Nephron (organoid): ENCODE measurements around the gene PRKG1.

Experiments
- H3K27ac Mint-ChIP-seq, 3 experiments: 2 replicates each; pipeline ENCODE4 v1.8.0; 2020; ENCODE audit warnings: mixed read lengths in 3 of 3, mild to moderate bottlenecking in 2 of 3, moderate library complexity in 1 of 3
- H3K27me3 Mint-ChIP-seq: 2 replicates; pipeline ENCODE4 v1.8.0; 2021; ENCODE audit warnings: low read depth, mild to moderate bottlenecking, moderate library complexity, mixed read lengths
- H3K36me3 Mint-ChIP-seq: 2 replicates; pipeline ENCODE4 v1.8.0; 2020; ENCODE audit warnings: low read depth, mixed read lengths
- H3K4me1 Mint-ChIP-seq: 2 replicates; pipeline ENCODE4 v1.8.0; 2020; ENCODE audit warnings: mixed read lengths
- H3K4me3 Mint-ChIP-seq, 3 experiments: 2 replicates each; pipeline ENCODE4 v1.8.0; 2020; ENCODE audit warnings: mild to moderate bottlenecking in 3 of 3, mixed read lengths in 3 of 3, moderate library complexity in 2 of 3
- H3K9me3 Mint-ChIP-seq: 2 replicates; pipeline ENCODE4 v1.8.0; 2020; ENCODE audit warnings: mixed read lengths
- TF ChIP-seq, protein P1 (sequence below), 3 experiments: fragments of 200-600 bp; sonication (generic); IDR thresholded peaks; one replicate each; pipeline ENCODE4 v1.5.0; 2021; ENCODE audit warnings: antibody characterized with exemption in 3 of 3; ENCODE audit not compliant: unreplicated experiment in 3 of 3

Gene PRKG1

DNA sequence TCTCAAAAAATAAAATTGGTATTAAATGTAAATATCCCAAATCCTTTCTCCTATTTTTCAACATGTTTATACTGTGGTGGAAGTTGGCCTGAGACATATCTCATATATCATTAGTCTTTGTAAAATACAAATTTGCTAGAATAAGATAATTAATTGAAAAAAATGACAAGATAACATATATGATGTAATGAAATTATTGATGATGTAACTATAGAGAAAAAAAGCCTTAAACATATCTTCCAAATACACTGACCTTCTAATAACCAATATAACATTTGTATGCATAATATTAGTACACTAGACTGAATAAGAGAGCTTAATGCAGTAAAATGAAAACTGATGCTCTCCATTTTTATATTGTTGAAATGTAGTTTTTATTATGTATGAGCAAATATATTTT is 104.3 kb downstream of the PRKG1 start:
- Mint-ChIP-seq H3K4me1 (peaks cover 14% of the 10 kb centered on the region), H3K9me3 (no peaks in the 10 kb centered on the region), H3K27me3 (no peaks in the 10 kb centered on the region), H3K36me3 (peaks cover 5% of the 10 kb centered on the region), H3K27ac (no peak overlapping the region), H3K4me3 (no peak overlapping the region)
- TF ChIP-seq, protein P1, sequence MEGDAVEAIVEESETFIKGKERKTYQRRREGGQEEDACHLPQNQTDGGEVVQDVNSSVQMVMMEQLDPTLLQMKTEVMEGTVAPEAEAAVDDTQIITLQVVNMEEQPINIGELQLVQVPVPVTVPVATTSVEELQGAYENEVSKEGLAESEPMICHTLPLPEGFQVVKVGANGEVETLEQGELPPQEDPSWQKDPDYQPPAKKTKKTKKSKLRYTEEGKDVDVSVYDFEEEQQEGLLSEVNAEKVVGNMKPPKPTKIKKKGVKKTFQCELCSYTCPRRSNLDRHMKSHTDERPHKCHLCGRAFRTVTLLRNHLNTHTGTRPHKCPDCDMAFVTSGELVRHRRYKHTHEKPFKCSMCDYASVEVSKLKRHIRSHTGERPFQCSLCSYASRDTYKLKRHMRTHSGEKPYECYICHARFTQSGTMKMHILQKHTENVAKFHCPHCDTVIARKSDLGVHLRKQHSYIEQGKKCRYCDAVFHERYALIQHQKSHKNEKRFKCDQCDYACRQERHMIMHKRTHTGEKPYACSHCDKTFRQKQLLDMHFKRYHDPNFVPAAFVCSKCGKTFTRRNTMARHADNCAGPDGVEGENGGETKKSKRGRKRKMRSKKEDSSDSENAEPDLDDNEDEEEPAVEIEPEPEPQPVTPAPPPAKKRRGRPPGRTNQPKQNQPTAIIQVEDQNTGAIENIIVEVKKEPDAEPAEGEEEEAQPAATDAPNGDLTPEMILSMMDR (IDR thresholded peaks at IDR 0.05; ENCODE audit: unreplicated experiment in 3 of 3), result no peak

DNA sequence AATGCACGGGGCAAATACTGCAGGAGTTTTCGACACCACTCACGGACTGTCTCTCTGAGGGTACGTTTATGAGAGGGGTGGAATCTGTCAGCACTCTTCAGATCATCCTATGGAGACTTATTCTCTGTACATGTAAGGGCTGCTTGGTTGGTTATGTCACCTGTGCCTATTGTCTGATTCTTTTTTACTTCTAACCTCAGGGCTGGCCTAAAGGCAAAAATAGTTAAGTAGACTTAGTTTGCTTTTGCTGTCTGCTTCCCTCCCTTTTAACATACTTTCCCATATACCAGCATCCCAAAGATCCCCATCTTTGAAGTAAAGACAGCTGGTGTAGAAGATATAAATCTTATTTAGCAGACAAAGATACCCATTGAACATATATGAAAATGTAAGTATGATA is 105.9 kb downstream of the PRKG1 start:
- H3K9me3 Mint-ChIP-seq, result no peaks in the 10 kb centered on the region
- TF ChIP-seq, protein P1 (IDR thresholded peaks at IDR 0.05; ENCODE audit: unreplicated experiment in 3 of 3), result no peak
- no peaks in the 10 kb centered on the region for H3K27me3 Mint-ChIP-seq
- H3K27ac Mint-ChIP-seq, result no peak overlapping the region
- H3K4me1 Mint-ChIP-seq, result peaks cover 14% of the 10 kb centered on the region
- peaks cover 5% of the 10 kb centered on the region for H3K36me3 Mint-ChIP-seq
- H3K4me3 Mint-ChIP-seq, result no peak overlapping the region

DNA sequence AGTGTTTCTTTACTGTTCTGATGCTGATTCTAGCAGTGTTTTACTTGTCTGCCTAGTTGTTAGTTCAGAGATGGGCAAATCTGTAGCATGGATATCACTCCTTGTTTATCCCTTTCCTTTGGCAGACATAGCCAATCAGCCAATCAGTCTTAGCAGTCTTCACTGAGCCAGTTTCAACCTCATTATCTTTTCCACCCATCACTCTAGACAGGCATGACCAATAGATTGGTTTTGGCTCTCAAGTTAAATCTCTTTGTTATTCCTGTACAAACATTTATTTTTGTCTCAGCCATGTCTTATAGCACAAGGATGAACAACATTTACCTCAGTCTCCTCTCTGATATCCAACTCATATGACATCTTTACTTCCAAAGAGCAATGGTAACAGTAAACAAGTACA is 109.5 kb downstream of the PRKG1 start:
- no peak overlapping the region for H3K4me3 Mint-ChIP-seq
- H3K4me1 Mint-ChIP-seq, result peaks cover 26% of the 10 kb centered on the region
- H3K27ac Mint-ChIP-seq, result no peak overlapping the region
- no peaks in the 10 kb centered on the region for H3K27me3 Mint-ChIP-seq
- no peaks in the 10 kb centered on the region for H3K9me3 Mint-ChIP-seq
- no peaks in the 10 kb centered on the region for H3K36me3 Mint-ChIP-seq
- TF ChIP-seq, protein P1 (IDR thresholded peaks at IDR 0.05; ENCODE audit: unreplicated experiment in 3 of 3), result no peak

DNA sequence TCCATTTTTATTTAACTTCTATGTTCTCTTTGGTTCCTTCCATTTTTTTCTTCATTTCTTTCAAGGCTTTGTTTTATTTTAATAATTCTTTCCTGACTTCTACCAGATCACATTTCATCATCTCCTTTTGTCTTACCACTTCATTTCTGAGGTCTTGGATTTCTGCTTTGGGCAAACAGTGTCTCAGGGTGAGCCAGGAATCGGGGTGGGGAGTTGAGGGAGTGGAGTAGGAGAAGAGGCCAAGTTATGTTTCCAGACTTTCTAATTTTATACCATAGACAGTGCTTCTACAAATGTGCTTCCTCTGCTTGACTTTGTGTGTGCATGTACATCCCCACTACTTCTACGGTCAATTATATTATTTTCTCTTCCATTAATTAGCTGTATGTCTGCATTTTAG is 112.1 kb downstream of the PRKG1 start:
- no peaks in the 10 kb centered on the region for H3K36me3 Mint-ChIP-seq
- no peaks in the 10 kb centered on the region for H3K27me3 Mint-ChIP-seq
- H3K4me1 Mint-ChIP-seq, result peaks cover 25% of the 10 kb centered on the region
- TF ChIP-seq, protein P1 (IDR thresholded peaks at IDR 0.05; ENCODE audit: unreplicated experiment in 3 of 3), result no peak
- no peaks in the 10 kb centered on the region for H3K9me3 Mint-ChIP-seq
- peak overlapping the region in 1 of 3 experiments; percentile 40 for H3K27ac Mint-ChIP-seq
- no peak overlapping the region for H3K4me3 Mint-ChIP-seq

DNA sequence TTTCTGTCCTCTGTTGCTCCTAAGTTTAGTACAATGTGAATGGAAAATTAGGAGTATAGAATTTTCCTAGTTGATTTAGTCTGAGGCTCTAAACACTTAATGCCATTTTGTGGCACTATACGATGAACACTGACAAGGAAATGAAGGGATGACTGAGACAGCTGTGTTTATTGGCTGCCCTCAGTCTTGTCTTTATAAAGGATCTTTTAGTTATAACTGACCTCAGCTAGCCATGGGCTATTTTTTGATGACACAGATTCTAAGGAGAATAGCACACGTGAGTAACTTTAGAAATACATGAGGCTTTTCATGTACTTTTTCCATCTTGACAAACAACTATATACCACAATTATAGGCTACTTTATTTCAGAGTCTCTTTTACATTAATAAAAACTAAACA is 113.7 kb downstream of the PRKG1 start:
- Mint-ChIP-seq H3K27ac (peak overlapping the region in 1 of 3 experiments; percentile 0), H3K4me1 (peaks cover 25% of the 10 kb centered on the region), H3K36me3 (no peaks in the 10 kb centered on the region), H3K27me3 (no peaks in the 10 kb centered on the region), H3K9me3 (no peaks in the 10 kb centered on the region), H3K4me3 (no peak overlapping the region)
- TF ChIP-seq, protein P1 (IDR thresholded peaks at IDR 0.05; ENCODE audit: unreplicated experiment in 3 of 3), result no peak

DNA sequence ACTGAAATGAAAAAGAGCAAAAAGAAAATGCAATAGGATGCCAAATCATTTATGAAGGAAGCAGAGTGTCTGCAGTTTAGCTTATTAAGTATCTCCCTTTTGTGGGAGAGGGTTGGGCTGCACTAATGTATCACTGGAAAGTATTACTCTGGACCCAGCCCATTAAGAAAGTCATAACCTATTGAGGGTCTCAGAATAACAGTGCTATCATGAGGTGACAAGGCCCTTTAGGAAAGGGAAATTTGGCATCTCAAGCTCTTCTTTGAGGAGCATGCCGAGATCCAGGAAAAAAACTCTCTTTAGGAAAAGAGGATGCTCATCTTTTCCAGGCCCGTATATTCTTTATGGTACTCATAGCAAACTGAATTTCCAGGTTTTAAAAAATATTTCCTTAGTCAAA is 114.6 kb downstream of the PRKG1 start:
- Mint-ChIP-seq H3K27ac (no peak overlapping the region), H3K9me3 (no peaks in the 10 kb centered on the region), H3K27me3 (no peaks in the 10 kb centered on the region), H3K36me3 (no peaks in the 10 kb centered on the region), H3K4me3 (no peak overlapping the region), H3K4me1 (peaks cover 29% of the 10 kb centered on the region)
- TF ChIP-seq, protein P1 (IDR thresholded peaks at IDR 0.05; ENCODE audit: unreplicated experiment in 3 of 3), result no peak
